Measurements from ENCODE around the gene TPTE2.
"Not testable (repeated sequence)": the region's sequence is repeated elsewhere in the genome, so short reads cannot be mapped to it uniquely, and the experiment has no call there.

TPTE2 gene

GRCh38 chr13:19561127-19561582, at the start of gene TPTE2:
TPTE2 (minus strand) TSS chr13:19561532; CDS start chr13:19503234, 58,298 bp downstream.
- not testable (repeated sequence) for H4K20me1 ChIP-seq (ENCODE audit: insufficient read depth, low read length); H3K36me3 ChIP-seq (ENCODE audit: insufficient read depth, low read length); H3K27me3 ChIP-seq (ENCODE audit: insufficient read depth, low read length); H2AFZ ChIP-seq (ENCODE audit: low read length); H3K27ac ChIP-seq (ENCODE audit: low read depth, low read length, poor library complexity, severe bottlenecking); H3K79me2 ChIP-seq (ENCODE audit: insufficient read depth, low read length); H3F3A ChIP-seq (ENCODE audit: insufficient read depth, low read length); H3K4me3 ChIP-seq (ENCODE audit: low read depth, low read length, poor library complexity, severe bottlenecking); H3K9me3 ChIP-seq (ENCODE audit: low read length); H3K9ac ChIP-seq (ENCODE audit: low read length); H3K4me2 ChIP-seq (ENCODE audit: low read length); H3K9me2 ChIP-seq (ENCODE audit: low read depth, low read length); H3K4me1 ChIP-seq (ENCODE audit: insufficient read depth, low read length, severe bottlenecking)

- Histone ChIP-seq H4K20me1 (ENCODE audit: insufficient read depth, low read length) (no peaks in the 10 kb centered on the region), H3F3A (ENCODE audit: insufficient read depth, low read length) (no peaks in the 10 kb centered on the region), H3K79me2 (ENCODE audit: insufficient read depth, low read length) (no peaks in the 10 kb centered on the region), H3K27ac (ENCODE audit: low read depth, low read length, poor library complexity, severe bottlenecking) (no peak overlapping the region), H3K27me3 (ENCODE audit: insufficient read depth, low read length) (no peaks in the 10 kb centered on the region; the same call in 1 of the 2 replicates), H3K9me2 (ENCODE audit: low read depth, low read length) (no peaks in the 10 kb centered on the region), H3K36me3 (ENCODE audit: insufficient read depth, low read length) (peaks cover 8% of the 10 kb centered on the region; the same call in 1 of the 2 replicates), H3K4me1 (ENCODE audit: insufficient read depth, low read length, severe bottlenecking) (peaks cover under 1% of the 10 kb centered on the region), H3K9ac (ENCODE audit: low read length) (no peak overlapping the region), H3K9me3 (ENCODE audit: low read length) (0 out of 2 replicates have a peak, but pooled peaks cover 6% of the 10 kb centered on the region), H2AFZ (ENCODE audit: low read length) (no peak overlapping the region), H3K4me2 (ENCODE audit: low read length) (no peak overlapping the region), H3K4me3 (ENCODE audit: low read depth, low read length, poor library complexity, severe bottlenecking) (no peak overlapping the region)
- no peak for TF ChIP-seq EZH2 (IDR thresholded peaks at IDR 0.05; ENCODE audit: borderline replicate concordance, low read length)
- no peak for TF ChIP-seq CTCF (IDR thresholded peaks at IDR 0.05; ENCODE audit: low read length)
Measured at GRCh38 chr13:19607523-19608078, 46.3 kb upstream of the TPTE2 start.

- no peaks in the 10 kb centered on the region for H3K79me2 ChIP-seq (ENCODE audit: insufficient read depth, low read length)
- TF ChIP-seq CTCF (IDR thresholded peaks at IDR 0.05; ENCODE audit: low read length): no peak
- peaks cover 8% of the 10 kb centered on the region; the same call in 1 of the 2 replicates for H3K36me3 ChIP-seq (ENCODE audit: insufficient read depth, low read length)
Measured at GRCh38 chr13:19606737-19607136, 45.4 kb upstream of the TPTE2 start.

GRCh38 chr13:19606152-19606551, 44.8 kb upstream of the TPTE2 start:
- Histone ChIP-seq H4K20me1 (ENCODE audit: insufficient read depth, low read length) (no peaks in the 10 kb centered on the region), H3K27me3 (ENCODE audit: insufficient read depth, low read length) (no peaks in the 10 kb centered on the region; the same call in 1 of the 2 replicates), H3K4me2 (ENCODE audit: low read length) (no peak overlapping the region), H3K9ac (ENCODE audit: low read length) (no peak overlapping the region), H3K79me2 (ENCODE audit: insufficient read depth, low read length) (no peaks in the 10 kb centered on the region), H3F3A (ENCODE audit: insufficient read depth, low read length) (no peaks in the 10 kb centered on the region), H3K4me3 (ENCODE audit: low read depth, low read length, poor library complexity, severe bottlenecking) (no peak overlapping the region), H3K9me2 (ENCODE audit: low read depth, low read length) (no peaks in the 10 kb centered on the region), H2AFZ (ENCODE audit: low read length) (no peak overlapping the region), H3K9me3 (ENCODE audit: low read length) (0 out of 2 replicates have a peak, but pooled peaks cover 6% of the 10 kb centered on the region), H3K4me1 (ENCODE audit: insufficient read depth, low read length, severe bottlenecking) (peaks cover 13% of the 10 kb centered on the region), H3K27ac (ENCODE audit: low read depth, low read length, poor library complexity, severe bottlenecking) (no peak overlapping the region), H3K36me3 (ENCODE audit: insufficient read depth, low read length) (peaks cover 8% of the 10 kb centered on the region; the same call in 1 of the 2 replicates)
- TF ChIP-seq CTCF (IDR thresholded peaks at IDR 0.05; ENCODE audit: low read length) (no peak), EZH2 (IDR thresholded peaks at IDR 0.05; ENCODE audit: borderline replicate concordance, low read length) (no peak)

More at GRCh38 chr13:19606737-19607136, 45.4 kb upstream of the TPTE2 start:
- H3K9me3 ChIP-seq (ENCODE audit: low read length): 0 out of 2 replicates have a peak, but pooled peaks cover 6% of the 10 kb centered on the region
- no peaks in the 10 kb centered on the region for H3K9me2 ChIP-seq (ENCODE audit: low read depth, low read length)
- no peak overlapping the region for H2AFZ ChIP-seq (ENCODE audit: low read length)
- H4K20me1 ChIP-seq (ENCODE audit: insufficient read depth, low read length): no peaks in the 10 kb centered on the region
- H3K4me2 ChIP-seq (ENCODE audit: low read length): no peak overlapping the region
- H3K4me3 ChIP-seq (ENCODE audit: low read depth, low read length, poor library complexity, severe bottlenecking): no peak overlapping the region
- no peaks in the 10 kb centered on the region; the same call in 1 of the 2 replicates for H3K27me3 ChIP-seq (ENCODE audit: insufficient read depth, low read length)
- H3K9ac ChIP-seq (ENCODE audit: low read length): no peak overlapping the region
- no peak overlapping the region for H3K27ac ChIP-seq (ENCODE audit: low read depth, low read length, poor library complexity, severe bottlenecking)
- H3K4me1 ChIP-seq (ENCODE audit: insufficient read depth, low read length, severe bottlenecking): peaks cover 8% of the 10 kb centered on the region
- H3F3A ChIP-seq (ENCODE audit: insufficient read depth, low read length): no peaks in the 10 kb centered on the region

All from OCI-LY1 (cell line).